Measurements from ENCODE around the gene HOMER2. TPM values are rescaled to one million over a fixed set of nuclear protein-coding genes. Genes with fewer than 3 reads are reported as not detected.
"Not testable (repeated sequence)": the region's sequence is repeated elsewhere in the genome, so short reads cannot be mapped to it uniquely, and the experiment has no call there.

Gene HOMER2
- 17.6 and 18.7 TPM in 2 replicates for total RNA-seq
- long read RNA-seq, partial matches to known transcripts, result 0 of 6 reads
- long read RNA-seq, other reads (novel, unspliced or antisense), result 6 of 6 reads

GRCh38 chr15:82952158-82953081 is at the start of gene HOMER2:
HOMER2 (minus strand) TSS chr15:82952720; CDS start chr15:82952535, 185 bp downstream.
- H3K36me3 Mint-ChIP-seq (ENCODE audit: low read depth), result no peaks in the 10 kb centered on the region
- DNase-seq (ENCODE audit: low read depth, low spot score), result peak; percentile 8
- H3K9me3 Mint-ChIP-seq, result no peaks in the 10 kb centered on the region
- peak within 1 kb of the TSS; percentile 82 for H3K4me3 Mint-ChIP-seq
- peaks cover 5% of the 10 kb centered on the region for H3K4me1 Mint-ChIP-seq
- no peak for TF ChIP-seq CTCF (conservative IDR thresholded peaks at IDR 0.05)
- peaks cover 4% of the 10 kb centered on the region for H3K27me3 Mint-ChIP-seq (ENCODE audit: low read depth)
- H3K27ac Mint-ChIP-seq (ENCODE audit: unreplicated experiment), result no peak within 1 kb of the TSS

- not testable (repeated sequence) for H3K9me3 Mint-ChIP-seq; DNase-seq (ENCODE audit: low read depth, low spot score); H3K27me3 Mint-ChIP-seq (ENCODE audit: low read depth); H3K27ac Mint-ChIP-seq (ENCODE audit: unreplicated experiment); H3K36me3 Mint-ChIP-seq (ENCODE audit: low read depth); H3K4me1 Mint-ChIP-seq; H3K4me3 Mint-ChIP-seq
Observed at GRCh38 chr15:83000672-83001031, 48.1 kb upstream of the HOMER2 start.

- no peaks in the 10 kb centered on the region for H3K27me3 Mint-ChIP-seq (ENCODE audit: low read depth)
- H3K9me3 Mint-ChIP-seq, result no peaks in the 10 kb centered on the region
- no peak overlapping the region for H3K4me3 Mint-ChIP-seq
- H3K27ac Mint-ChIP-seq (ENCODE audit: unreplicated experiment), result no peak overlapping the region
- no peak for DNase-seq (ENCODE audit: low read depth, low spot score)
- TF ChIP-seq CTCF (conservative IDR thresholded peaks at IDR 0.05), result peak; percentile 70
- no peaks in the 10 kb centered on the region for H3K4me1 Mint-ChIP-seq
- H3K36me3 Mint-ChIP-seq (ENCODE audit: low read depth), result peaks cover 3% of the 10 kb centered on the region
Observed at GRCh38 chr15:82999905-83000671, 47.6 kb upstream of the HOMER2 start.

- TF ChIP-seq CTCF (conservative IDR thresholded peaks at IDR 0.05), result no peak
- no peak for DNase-seq (ENCODE audit: low read depth, low spot score)
- Mint-ChIP-seq H3K9me3 (no peaks in the 10 kb centered on the region), H3K4me3 (no peak overlapping the region), H3K36me3 (ENCODE audit: low read depth) (peaks cover 3% of the 10 kb centered on the region), H3K27ac (ENCODE audit: unreplicated experiment) (no peak overlapping the region), H3K4me1 (no peaks in the 10 kb centered on the region), H3K27me3 (ENCODE audit: low read depth) (no peaks in the 10 kb centered on the region)
Observed at GRCh38 chr15:82999426-82999825, 46.9 kb upstream of the HOMER2 start.

- peaks cover 6% of the 10 kb centered on the region for H3K36me3 Mint-ChIP-seq (ENCODE audit: low read depth)
- no peaks in the 10 kb centered on the region for H3K4me1 Mint-ChIP-seq
- no peak for TF ChIP-seq CTCF (conservative IDR thresholded peaks at IDR 0.05)
- no peak overlapping the region for H3K4me3 Mint-ChIP-seq
- no peak for DNase-seq (ENCODE audit: low read depth, low spot score)
- H3K9me3 Mint-ChIP-seq, result no peaks in the 10 kb centered on the region
- H3K27me3 Mint-ChIP-seq (ENCODE audit: low read depth), result no peaks in the 10 kb centered on the region
- peak overlapping the region; percentile 35 for H3K27ac Mint-ChIP-seq (ENCODE audit: unreplicated experiment)
Observed at GRCh38 chr15:82995938-82996337, 43.4 kb upstream of the HOMER2 start.
